ENCODE data around the gene SHE.

GRCh38 chr1:154466206-154466605, 36.0 kb downstream of the SHE start:
- no peak for TF ChIP-seq FOXK2 (IDR thresholded peaks at IDR 0.05)
- TF ChIP-seq CTBP1 (IDR thresholded peaks at IDR 0.05; ENCODE audit: borderline replicate concordance): no peak
- no peak for TF ChIP-seq FOXM1 (IDR thresholded peaks at IDR 0.05; ENCODE audit: borderline replicate concordance)
- TF ChIP-seq TARDBP (IDR thresholded peaks at IDR 0.05): no peak

Data from HEK293T (cell line).